ENCODE results near the gene GPR85.
"Not testable (repeated sequence)": the region's sequence is repeated elsewhere in the genome, so short reads cannot be mapped to it uniquely, and the experiment has no call there.

Gene GPR85

GRCh38 chr7:113054938-113055337, 31.7 kb downstream of the GPR85 start:
- TF ChIP-seq GATA1 (IDR thresholded peaks at IDR 0.05; ENCODE audit: low read depth, low read length) = no peak
- no peak for TF ChIP-seq POLR2A (IDR thresholded peaks at IDR 0.05; ENCODE audit: low read length)
- DNase-seq = no peak

GRCh38 chr7:113054272-113054671, 32.4 kb downstream of the GPR85 start:
- DNase-seq = not testable (repeated sequence)

GRCh38 chr7:113049221-113049620, 37.4 kb downstream of the GPR85 start:
- not testable (repeated sequence) for DNase-seq

GRCh38 chr7:113046453-113046852, 40.2 kb downstream of the GPR85 start:
- no peak for TF ChIP-seq POLR2A (IDR thresholded peaks at IDR 0.05; ENCODE audit: low read length)
- TF ChIP-seq GATA1 (IDR thresholded peaks at IDR 0.05; ENCODE audit: low read depth, low read length) = no peak
- no peak for DNase-seq

GRCh38 chr7:113045379-113045778, 41.2 kb downstream of the GPR85 start:
- DNase-seq = no peak
- no peak for TF ChIP-seq GATA1 (IDR thresholded peaks at IDR 0.05; ENCODE audit: low read depth, low read length)

GRCh38 chr7:113044394-113044793, 42.2 kb downstream of the GPR85 start:
- TF ChIP-seq GATA1 (IDR thresholded peaks at IDR 0.05; ENCODE audit: low read depth, low read length) (no peak), POLR2A (IDR thresholded peaks at IDR 0.05; ENCODE audit: low read length) (no peak)
- DNase-seq = no peak

GRCh38 chr7:113040849-113041248, 45.8 kb downstream of the GPR85 start:
- TF ChIP-seq GATA1 (IDR thresholded peaks at IDR 0.05; ENCODE audit: low read depth, low read length) (no peak), POLR2A (IDR thresholded peaks at IDR 0.05; ENCODE audit: low read length) (no peak)
- no peak for DNase-seq

- DNase-seq = no peak
- TF ChIP-seq GATA1 (IDR thresholded peaks at IDR 0.05; ENCODE audit: low read depth, low read length) (no peak), POLR2A (IDR thresholded peaks at IDR 0.05; ENCODE audit: low read length) (no peak)
Observed at GRCh38 chr7:113033959-113034358, 52.7 kb downstream of the GPR85 start.
